T-helper 2 cell treated with Interferon-gamma antibody and Interleukin-4, amounts not matched to agents 5 μg/mL and 100 μg/mL, for 36 hours (primary cell): ENCODE measurements around the gene TMTC4.
A peak's percentile ranks its signal among the peaks of the same experiment; 100 is the strongest.

ENCODE experiments used
- DNase-seq: peaks from one replicate; pipeline ENCODE4 v3.0.0; 2021; ENCODE audit warnings: low spot score
- H3K27ac Mint-ChIP-seq: one replicate; pipeline ENCODE4 v1.8.0; 2021; ENCODE audit warnings: mild to moderate bottlenecking, mixed read lengths
- H3K27me3 Mint-ChIP-seq: one replicate; pipeline ENCODE4 v1.8.0; 2021; ENCODE audit warnings: low read depth, mixed read lengths
- H3K36me3 Mint-ChIP-seq: one replicate; pipeline ENCODE4 v1.8.0; 2021; ENCODE audit warnings: low read depth, mixed read lengths
- H3K4me1 Mint-ChIP-seq: one replicate; pipeline ENCODE4 v1.8.0; 2021; ENCODE audit warnings: low read depth, mixed read lengths
- H3K4me3 Mint-ChIP-seq: one replicate; pipeline ENCODE4 v1.8.0; 2022; ENCODE audit warnings: mild to moderate bottlenecking, moderate library complexity, mixed read lengths
- H3K9me3 Mint-ChIP-seq: one replicate; pipeline ENCODE4 v1.8.0; 2021; ENCODE audit warnings: mixed read lengths

TMTC4 gene

GRCh38 chr13:100657881-100658315, 16.7 kb downstream of the TMTC4 start:
- H3K9me3 Mint-ChIP-seq: no peaks in the 10 kb centered on the region
- peak overlapping the region; percentile 68 for H3K4me3 Mint-ChIP-seq
- peak overlapping the region; percentile 80 for H3K27ac Mint-ChIP-seq
- H3K27me3 Mint-ChIP-seq: no peaks in the 10 kb centered on the region
- DNase-seq: no peak
- H3K4me1 Mint-ChIP-seq: peaks cover 20% of the 10 kb centered on the region
- H3K36me3 Mint-ChIP-seq: peaks cover 57% of the 10 kb centered on the region

GRCh38 chr13:100652510-100652909, 22.1 kb downstream of the TMTC4 start:
- no peak overlapping the region for H3K27ac Mint-ChIP-seq
- peaks cover 6% of the 10 kb centered on the region for H3K4me1 Mint-ChIP-seq
- no peaks in the 10 kb centered on the region for H3K9me3 Mint-ChIP-seq
- H3K36me3 Mint-ChIP-seq: peaks cover 43% of the 10 kb centered on the region
- H3K4me3 Mint-ChIP-seq: no peak overlapping the region
- H3K27me3 Mint-ChIP-seq: no peaks in the 10 kb centered on the region
- no peak for DNase-seq

DNA sequence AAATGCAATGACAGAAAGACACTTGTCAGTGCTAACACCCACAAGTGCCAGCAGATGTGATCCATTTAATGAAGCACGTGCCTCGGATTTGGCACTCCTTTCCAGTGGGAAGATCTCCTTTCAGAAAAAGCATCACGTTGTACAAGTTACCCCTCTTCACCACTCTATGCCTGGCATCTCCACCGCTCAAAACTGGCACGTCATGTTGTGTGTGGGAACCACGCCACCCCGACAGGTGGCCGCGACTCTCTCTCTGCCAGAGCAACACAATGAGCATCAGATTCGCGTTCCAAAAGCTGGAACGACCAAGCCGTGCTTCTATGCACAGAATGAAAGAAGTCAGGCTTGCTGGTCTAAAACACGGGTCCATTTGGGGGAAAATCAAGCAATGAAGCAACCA, 24.3 kb downstream of the TMTC4 start:
- Mint-ChIP-seq H3K4me1 (no peaks in the 10 kb centered on the region), H3K27ac (no peak overlapping the region), H3K4me3 (no peak overlapping the region), H3K9me3 (no peaks in the 10 kb centered on the region), H3K36me3 (peaks cover 25% of the 10 kb centered on the region), H3K27me3 (no peaks in the 10 kb centered on the region)
- no peak for DNase-seq

DNA sequence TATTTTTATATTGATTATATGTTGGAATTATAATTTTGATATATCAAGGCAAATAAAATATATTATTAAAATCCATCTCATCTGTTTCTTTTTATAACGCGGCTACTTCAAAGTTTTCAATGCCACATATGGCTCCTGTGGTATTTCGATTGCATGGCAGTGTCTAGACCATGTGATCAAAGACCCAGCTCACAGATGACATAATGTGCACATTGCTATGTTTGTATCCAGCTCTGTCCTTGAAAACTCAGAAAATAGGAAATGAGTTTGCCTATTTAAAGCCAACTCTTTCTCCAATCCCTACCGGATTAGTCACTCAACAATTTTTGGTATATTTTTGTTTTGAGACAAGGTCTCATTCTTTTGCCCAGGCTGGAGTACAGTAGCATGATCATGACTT, 26.2 kb downstream of the TMTC4 start:
- no peaks in the 10 kb centered on the region for H3K4me1 Mint-ChIP-seq
- H3K27ac Mint-ChIP-seq: no peak overlapping the region
- H3K4me3 Mint-ChIP-seq: no peak overlapping the region
- H3K27me3 Mint-ChIP-seq: no peaks in the 10 kb centered on the region
- H3K9me3 Mint-ChIP-seq: no peaks in the 10 kb centered on the region
- H3K36me3 Mint-ChIP-seq: peaks cover 21% of the 10 kb centered on the region
- no peak for DNase-seq

DNA sequence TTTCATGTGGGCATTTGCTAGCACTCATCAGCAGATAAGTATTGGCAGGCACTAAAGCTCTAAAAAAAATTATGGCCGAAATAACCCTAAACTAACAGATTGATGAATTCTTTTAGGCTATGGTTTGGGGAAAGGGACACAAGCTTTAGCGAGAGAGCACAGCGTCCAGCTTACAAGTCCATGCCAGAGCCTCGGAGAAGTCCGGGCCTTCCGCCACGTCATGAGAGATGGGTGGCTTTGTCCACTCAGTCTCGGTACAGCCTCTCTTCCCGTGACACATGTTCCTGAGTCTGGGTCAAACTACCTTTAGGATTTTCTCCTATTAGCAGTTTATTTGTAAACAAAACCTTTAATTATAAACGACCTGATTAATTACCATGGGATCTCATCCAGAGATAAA, 27.7 kb downstream of the TMTC4 start:
- Mint-ChIP-seq H3K36me3 (peaks cover 17% of the 10 kb centered on the region), H3K4me3 (no peak overlapping the region), H3K9me3 (no peaks in the 10 kb centered on the region), H3K4me1 (no peaks in the 10 kb centered on the region), H3K27ac (no peak overlapping the region), H3K27me3 (no peaks in the 10 kb centered on the region)
- DNase-seq: no peak

DNA sequence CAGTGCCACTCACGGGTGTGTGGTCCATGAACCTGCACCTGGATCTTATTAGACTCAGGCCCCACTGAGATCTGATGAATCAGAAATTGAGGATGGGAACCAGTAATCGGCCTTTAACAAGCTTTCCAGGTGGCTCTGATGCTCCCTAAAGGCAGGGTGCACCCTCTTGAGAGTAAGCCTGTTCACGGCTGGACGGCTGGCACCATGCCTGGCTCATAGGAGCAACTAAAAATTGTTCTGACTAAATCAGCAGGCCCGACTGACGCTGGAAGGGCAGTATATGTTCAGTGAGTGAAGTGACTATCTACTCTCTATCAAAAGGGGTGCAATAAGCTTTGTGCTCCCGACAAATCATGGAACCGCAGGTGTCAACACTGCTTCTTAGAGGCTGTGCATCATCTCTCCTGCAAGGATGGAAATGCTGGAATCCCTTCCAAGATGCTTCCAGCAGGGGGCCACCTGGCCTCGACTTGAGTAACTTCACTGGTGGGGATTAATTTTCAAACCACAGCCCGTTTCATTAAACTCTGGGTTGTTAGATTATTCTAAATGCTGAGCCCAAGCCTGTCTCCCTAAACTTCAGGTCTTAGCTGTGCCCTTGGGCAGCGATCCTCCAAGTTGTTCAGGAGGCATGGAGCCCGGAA, 28.4 kb downstream of the TMTC4 start:
- Mint-ChIP-seq H3K36me3 (peaks cover 19% of the 10 kb centered on the region), H3K9me3 (no peaks in the 10 kb centered on the region), H3K4me1 (no peaks in the 10 kb centered on the region), H3K4me3 (no peak overlapping the region), H3K27ac (no peak overlapping the region), H3K27me3 (no peaks in the 10 kb centered on the region)
- no peak for DNase-seq

GRCh38 chr13:100645382-100645781, 29.2 kb downstream of the TMTC4 start:
- no peaks in the 10 kb centered on the region for H3K27me3 Mint-ChIP-seq
- no peaks in the 10 kb centered on the region for H3K9me3 Mint-ChIP-seq
- H3K36me3 Mint-ChIP-seq: peaks cover 19% of the 10 kb centered on the region
- H3K4me1 Mint-ChIP-seq: no peaks in the 10 kb centered on the region
- H3K27ac Mint-ChIP-seq: no peak overlapping the region
- no peak for DNase-seq
- no peak overlapping the region for H3K4me3 Mint-ChIP-seq

GRCh38 chr13:100644371-100644770, 30.2 kb downstream of the TMTC4 start:
- no peak for DNase-seq
- H3K4me3 Mint-ChIP-seq: no peak overlapping the region
- peaks cover 12% of the 10 kb centered on the region for H3K36me3 Mint-ChIP-seq
- H3K27ac Mint-ChIP-seq: no peak overlapping the region
- H3K9me3 Mint-ChIP-seq: no peaks in the 10 kb centered on the region
- H3K4me1 Mint-ChIP-seq: no peaks in the 10 kb centered on the region
- H3K27me3 Mint-ChIP-seq: no peaks in the 10 kb centered on the region

DNA sequence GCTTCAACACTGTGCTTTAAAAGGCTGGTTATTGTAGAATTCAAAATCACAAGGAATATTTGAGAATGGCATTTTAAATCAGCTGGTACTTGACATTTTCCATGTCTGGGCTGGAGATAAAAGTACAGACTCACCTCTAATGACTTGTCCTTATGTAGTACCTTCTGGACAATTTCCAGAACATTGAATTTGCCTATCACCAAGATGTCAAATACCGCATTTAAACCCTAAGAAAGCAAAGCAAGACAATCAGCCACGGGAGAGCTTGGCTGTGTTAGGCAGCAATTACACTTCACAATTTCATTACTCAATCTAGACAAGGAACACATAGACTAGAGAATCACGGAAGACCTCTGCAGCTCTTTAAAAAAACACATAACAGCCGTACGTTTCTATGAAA, 36.8 kb downstream of the TMTC4 start:
- Mint-ChIP-seq H3K36me3 (peaks cover 36% of the 10 kb centered on the region), H3K4me1 (no peaks in the 10 kb centered on the region), H3K27ac (no peak overlapping the region), H3K27me3 (no peaks in the 10 kb centered on the region), H3K4me3 (no peak overlapping the region), H3K9me3 (no peaks in the 10 kb centered on the region)
- DNase-seq: no peak

DNA sequence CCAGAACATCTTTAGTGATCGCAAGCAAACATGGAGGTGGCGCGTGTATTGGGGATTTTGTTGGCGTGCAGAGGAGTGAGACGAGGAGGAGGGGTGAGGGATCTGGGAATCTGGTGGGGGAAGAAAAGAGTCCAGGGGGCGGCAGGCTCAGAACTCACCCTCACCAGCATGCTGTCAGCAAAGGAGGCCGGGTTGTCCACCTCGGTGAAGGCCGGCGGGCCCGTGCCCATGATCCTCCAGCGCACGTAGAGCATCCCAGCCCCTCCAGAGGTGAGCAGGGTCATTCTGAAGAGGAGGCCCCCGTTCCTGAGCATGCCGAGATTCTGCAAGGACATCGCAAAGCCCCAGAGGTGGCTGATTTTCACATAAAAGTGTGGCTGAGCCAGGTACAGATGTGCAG, 37.2 kb downstream of the TMTC4 start:
- H3K4me3 Mint-ChIP-seq: no peak overlapping the region
- H3K36me3 Mint-ChIP-seq: peaks cover 38% of the 10 kb centered on the region
- H3K27ac Mint-ChIP-seq: no peak overlapping the region
- DNase-seq: no peak
- H3K9me3 Mint-ChIP-seq: no peaks in the 10 kb centered on the region
- H3K4me1 Mint-ChIP-seq: no peaks in the 10 kb centered on the region
- no peaks in the 10 kb centered on the region for H3K27me3 Mint-ChIP-seq

DNA sequence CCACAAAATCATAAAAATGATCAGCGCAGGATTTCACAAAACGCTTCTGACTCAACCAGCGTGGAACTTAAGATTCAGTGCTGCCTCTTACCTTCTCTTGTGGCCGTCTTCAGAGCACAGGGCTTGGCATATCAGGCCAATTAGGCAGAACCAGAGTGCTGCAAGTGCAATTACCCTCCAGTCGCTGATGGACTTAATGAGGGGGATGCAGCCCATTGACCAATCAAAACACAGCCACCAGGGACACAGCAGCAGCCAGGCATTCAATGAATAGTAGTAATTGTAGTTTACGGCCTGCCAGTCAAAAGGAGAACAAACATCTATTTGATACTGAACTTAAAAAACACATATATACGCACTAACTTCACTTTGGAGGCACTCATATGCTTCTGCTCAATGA, 38.2 kb downstream of the TMTC4 start:
- no peaks in the 10 kb centered on the region for H3K9me3 Mint-ChIP-seq
- H3K27ac Mint-ChIP-seq: no peak overlapping the region
- peaks cover 34% of the 10 kb centered on the region for H3K36me3 Mint-ChIP-seq

DNA sequence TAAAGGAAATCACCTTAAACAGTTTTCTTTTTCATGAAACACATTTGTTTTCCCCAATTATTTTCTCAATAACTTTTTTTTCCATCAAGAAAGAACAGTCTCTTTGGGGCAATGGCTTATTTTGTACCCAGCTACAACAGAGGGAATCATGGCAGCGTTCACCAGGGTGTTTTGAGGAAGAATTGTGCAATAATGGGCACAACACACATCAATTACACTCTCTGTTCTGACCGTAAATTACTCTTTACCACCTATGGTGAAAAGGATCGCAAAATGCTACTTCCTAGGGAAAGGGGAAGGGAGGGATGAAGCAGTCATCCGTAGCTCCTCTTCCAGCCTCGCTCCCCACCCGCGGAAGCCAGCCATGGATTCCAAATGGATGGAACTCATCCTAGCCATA, 38.6 kb downstream of the TMTC4 start:
- DNase-seq: no peak
- no peaks in the 10 kb centered on the region for H3K4me1 Mint-ChIP-seq
- H3K9me3 Mint-ChIP-seq: no peaks in the 10 kb centered on the region
- no peaks in the 10 kb centered on the region for H3K27me3 Mint-ChIP-seq
- H3K27ac Mint-ChIP-seq: no peak overlapping the region
- H3K4me3 Mint-ChIP-seq: no peak overlapping the region
- peaks cover 32% of the 10 kb centered on the region for H3K36me3 Mint-ChIP-seq

More for the DNA sequence above, 38.2 kb downstream of the TMTC4 start:
- Mint-ChIP-seq H3K27me3 (no peaks in the 10 kb centered on the region), H3K4me3 (no peak overlapping the region), H3K4me1 (no peaks in the 10 kb centered on the region)
- DNase-seq: no peak

DNA sequence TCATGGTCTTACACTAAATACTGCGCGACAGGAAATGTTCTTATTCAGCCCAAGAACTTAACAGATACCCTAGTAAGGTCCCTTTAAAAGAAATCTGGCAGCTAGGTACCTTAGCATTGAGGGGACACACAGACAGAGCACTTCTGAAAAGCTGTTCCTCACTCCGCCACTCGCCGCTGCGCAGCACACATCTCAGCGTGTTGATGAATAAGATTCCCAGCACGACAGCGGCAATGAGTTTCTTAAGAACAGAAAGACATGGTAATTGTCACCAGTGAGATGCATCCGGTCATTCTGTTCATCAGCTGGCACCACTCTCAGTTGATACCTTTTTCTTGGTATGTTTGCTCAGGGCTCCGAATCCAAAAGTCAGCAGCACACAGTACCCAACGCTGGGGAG, 39.9 kb downstream of the TMTC4 start:
- Mint-ChIP-seq H3K4me1 (peaks cover 3% of the 10 kb centered on the region), H3K9me3 (no peaks in the 10 kb centered on the region), H3K27ac (no peak overlapping the region), H3K4me3 (no peak overlapping the region), H3K27me3 (no peaks in the 10 kb centered on the region), H3K36me3 (peaks cover 41% of the 10 kb centered on the region)
- no peak for DNase-seq

DNA sequence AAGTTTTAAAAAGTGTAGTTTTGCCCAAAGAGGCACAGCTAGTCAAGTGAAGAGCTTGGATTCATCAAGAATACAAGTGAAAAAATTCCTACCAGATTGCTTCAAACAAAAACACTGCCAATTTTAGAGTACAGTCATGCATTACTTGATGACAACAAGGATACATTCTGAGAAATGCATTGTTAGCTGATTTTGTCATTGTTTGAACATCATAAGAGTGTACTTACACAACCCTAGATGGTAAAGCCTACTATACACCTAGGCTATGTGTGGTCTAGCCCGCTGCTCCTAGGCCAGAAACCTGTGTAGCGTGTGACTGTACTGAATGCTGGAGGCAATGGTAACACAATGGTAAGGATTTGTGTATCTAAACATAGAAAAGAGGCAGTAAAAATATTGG, 41.1 kb downstream of the TMTC4 start:
- Mint-ChIP-seq H3K27ac (no peak overlapping the region), H3K4me1 (peaks cover 3% of the 10 kb centered on the region), H3K4me3 (no peak overlapping the region), H3K9me3 (no peaks in the 10 kb centered on the region), H3K27me3 (no peaks in the 10 kb centered on the region), H3K36me3 (peaks cover 50% of the 10 kb centered on the region)
- DNase-seq: no peak

- peaks cover 50% of the 10 kb centered on the region for H3K36me3 Mint-ChIP-seq
- no peaks in the 10 kb centered on the region for H3K27me3 Mint-ChIP-seq
- no peaks in the 10 kb centered on the region for H3K9me3 Mint-ChIP-seq
- no peak for DNase-seq
- H3K4me1 Mint-ChIP-seq: peaks cover 3% of the 10 kb centered on the region
- H3K27ac Mint-ChIP-seq: no peak overlapping the region
- no peak overlapping the region for H3K4me3 Mint-ChIP-seq
Observed at GRCh38 chr13:100630555-100630954, 44.0 kb downstream of the TMTC4 start.
